K562 (cell line): ENCODE results near the gene LTO1. TPM values are rescaled to one million over a fixed set of nuclear protein-coding genes. Genes with fewer than 3 reads are reported as not detected.
A peak's percentile ranks its signal among the peaks of the same experiment; 100 is the strongest.
"Not testable (repeated sequence)": the region's sequence is repeated elsewhere in the genome, so short reads cannot be mapped to it uniquely, and the experiment has no call there.

ENCODE experiments used
- ATAC-seq: fragments of 200-7000 bp; cut with Tn5 transposase; 3 replicates; pipeline ENCODE4 v1.9.1; 2020; ENCODE audit warnings: moderate library complexity
- BruUV-seq: library from RNA; stranded (reverse); fragments of 400-500 nt; replicated peaks from 2 replicates; lab custom pipeline; 2021; lab: Mats Ljungman, UMichigan
- CTCF ChIA-PET: fragments of 300-600 bp; formaldehyde crosslinking; extraction: SDS; loops from one replicate; lab custom pipeline; 2021; ENCODE audit warnings: low intra/inter-chr PET ratio; lab: Yijun Ruan, JAX
- POLR2A ChIA-PET: fragments of 300-600, 350-650 bp; sonication (Branson Sonifier 250); formaldehyde crosslinking; extraction: SDS; loops from one replicate; lab custom pipeline; 2021; ENCODE audit warnings: antibody characterized with exemption, inconsistent platforms; lab: Yijun Ruan, JAX
- DNase-seq, 4 experiments: peaks; one replicate each; pipeline versions ENCODE4 v3.0.0 to v3.0.0-alpha.2; 2011 to 2018; ENCODE audit warnings: low spot score in 3 of 4, mixed read lengths in 3 of 4; ENCODE audit errors: extremely low read depth in 1 of 4
- FAIRE-seq: peaks from 2 replicates; lab custom pipeline; 2011; peaks lifted over from hg19 to GRCh38; lab: Jason Lieb, UNC
- H2AFZ ChIP-seq: 2 replicates; pipeline ENCODE4 v1.6.0; 2011; ENCODE audit warnings: low read depth, low read length, control low read depth, inconsistent platforms
- H3K27ac ChIP-seq: fragments of 200-600 bp; 3 replicates; pipeline ENCODE4 v1.8.0; 2011; ENCODE audit warnings: low read depth, mild to moderate bottlenecking, control low read depth, inconsistent platforms, low read length, moderate library complexity, mixed read lengths; ENCODE audit errors: extremely low read depth
- H3K27me3 ChIP-seq, 2 experiments: fragments of 300-600 bp in 1 of 2; 2 replicates in 1 of 2; 3 replicates in 1 of 2; pipeline versions ENCODE4 v1.6.0 to v1.8.0; 2011; ENCODE audit warnings: inconsistent platforms in 2 of 2, low read length in 2 of 2, mild to moderate bottlenecking in 1 of 2, mixed read lengths in 1 of 2, moderate library complexity in 1 of 2; ENCODE audit not compliant: control insufficient read depth in 2 of 2, insufficient read depth in 2 of 2
- H3K36me3 ChIP-seq: fragments of 300-600 bp; 3 replicates; pipeline ENCODE4 v1.8.0; 2011; ENCODE audit warnings: mild to moderate bottlenecking, low read length, inconsistent platforms; ENCODE audit not compliant: control insufficient read depth, insufficient read depth
- H3K4me1 ChIP-seq, 2 experiments: fragments of 200-600 bp in 1 of 2; replicated peaks in 1 of 2; 2 replicates in 1 of 2; 3 replicates in 1 of 2; pipeline versions ENCODE4 v1.5.1 to v1.8.0; 2011; ENCODE audit warnings: inconsistent platforms in 2 of 2, low read length in 2 of 2, mild to moderate bottlenecking in 1 of 2, mixed read lengths in 1 of 2, moderate library complexity in 1 of 2; ENCODE audit not compliant: control insufficient read depth in 2 of 2, insufficient read depth in 2 of 2
- H3K4me2 ChIP-seq: 2 replicates; pipeline ENCODE4 v1.6.1; 2011; ENCODE audit warnings: low read length, control low read depth, inconsistent platforms, mixed read lengths; ENCODE audit not compliant: insufficient read depth
- H3K4me3 ChIP-seq: fragments of 200-600 bp; sonication (generic), shearing (Covaris generic); 2 replicates; pipeline ENCODE4 v1.5.1; 2016; ENCODE audit warnings: control low read depth, inconsistent platforms
- H3K79me2 ChIP-seq: fragments of 200-600 bp; 3 replicates; pipeline ENCODE4 v1.8.0; 2011; ENCODE audit warnings: low read length, inconsistent platforms; ENCODE audit not compliant: control insufficient read depth, insufficient read depth
- H3K9ac ChIP-seq, 2 experiments: 2 replicates each; pipeline versions ENCODE4 v1.6.0 to v1.6.1; 2011; ENCODE audit warnings: low read depth in 2 of 2, low read length in 2 of 2, control low read depth in 1 of 2, inconsistent platforms in 1 of 2, mild to moderate bottlenecking in 1 of 2, mixed read lengths in 1 of 2; ENCODE audit not compliant: insufficient read depth in 1 of 2
- H3K9me1 ChIP-seq: one replicate; pipeline ENCODE4 v1.6.0; 2011; ENCODE audit warnings: inconsistent platforms, mild to moderate bottlenecking, low read length, moderate library complexity; ENCODE audit not compliant: control insufficient read depth, insufficient read depth
- H3K9me3 ChIP-seq: replicated peaks from 2 replicates; pipeline ENCODE4 v1.5.1; 2011; ENCODE audit warnings: low read depth, low read length, inconsistent platforms; ENCODE audit not compliant: control insufficient read depth, insufficient read depth
- H4K20me1 ChIP-seq: replicated peaks from 2 replicates; pipeline ENCODE4 v1.6.1; 2011; ENCODE audit warnings: low read length, inconsistent platforms, mixed read lengths; ENCODE audit not compliant: control insufficient read depth, insufficient read depth
- CBFA2T2 ChIP-seq: fragments of 450-650 bp; conservative IDR thresholded peaks from 2 replicates; pipeline ENCODE4 v1.6.1; 2017; ENCODE audit warnings: mild to moderate bottlenecking
- CBFA2T3 ChIP-seq: fragments of 450-650 bp; IDR thresholded peaks from 2 replicates; pipeline ENCODE4 v1.6.1; 2017
- ZNF146 ChIP-seq: IDR thresholded peaks from one replicate; pipeline ENCODE4 v1.6.1; 2018; ENCODE audit warnings: missing compliant biosample characterization; ENCODE audit not compliant: unreplicated experiment
- WGBS: fragments of 100-300 bp; shearing (Covaris generic); methylation state at CpG from one replicate; pipeline ENCODE4 v1.1.6; 2016; ENCODE audit warnings: low coverage, mixed read lengths; ENCODE audit not compliant: insufficient coverage; ENCODE audit errors: missing lambda C conversion rate; 5-methylcytosine and 5-hydroxymethylcytosine counted together
- in situ Hi-C: fragments of 300-500 bp; cut with MboI; formaldehyde crosslinking; loops from 4 replicates; pipeline ENCODE4 v1.15.0; 2018; ENCODE audit warnings: inconsistent platforms, mixed read lengths
- intact Hi-C: fragments of 100-400 bp; cut with micrococcal nuclease; formaldehyde crosslinking; loops from 2 replicates; pipeline ENCODE4 v1.14.2; 2022
- polyA plus RNA-seq, 8 experiments: library from polyadenylated mRNA; depleted of rRNA in 4 of 8; stranded (reverse) in 5 of 8; unstranded in 3 of 8; fragments of >200 nt; fragmentation: Nextera tagmentation in 2 of 8; fragmentation: Illumina TruSeq in 1 of 8; extraction: Ambion mirVana in 2 of 8; extraction: Trizol in 1 of 8; gene quantifications; 2 replicates each; pipeline versions ENCODE4 v1.2.1 to v1.2.3, GENCODE V29; 2011 to 2014; ENCODE audit warnings: inconsistent platforms in 1 of 8, missing spikeins in 1 of 8
- total RNA-seq, 7 experiments: library from RNA; depleted of rRNA in 6 of 7; stranded (reverse); fragments of >200 nt in 6 of 7; fragmentation: Illumina TruSeq in 2 of 7; extraction: Trizol in 2 of 7; gene quantifications; 2 replicates each; pipeline versions ENCODE4 v1.2.1 to v1.2.3, GENCODE V29; 2011 to 2021; ENCODE audit warnings: low replicate concordance in 1 of 7

LTO1 gene
- total and polyA plus RNA-seq, 9 of the 15 experiments (the other 6 are each of a cell fraction or from before 2014, with no cell fraction given), result 2.6 to 43.4 (median 19.1) TPM

GRCh38 chr11:69695995-69696394 lies 20.8 kb upstream of the LTO1 start:
- H3K9me1 ChIP-seq, H3K4me1 ChIP-seq, H3K27ac ChIP-seq, H4K20me1 ChIP-seq, in situ Hi-C loops, CTCF ChIA-PET, FAIRE-seq, H3K9ac ChIP-seq, ATAC-seq, H2AFZ ChIP-seq, H3K79me2 ChIP-seq, H3K36me3 ChIP-seq, DNase-seq, BruUV-seq, H3K9me3 ChIP-seq, intact Hi-C loops, H3K4me3 ChIP-seq, H3K4me2 ChIP-seq: not testable (repeated sequence)
- POLR2A ChIA-PET, result interaction anchor here (0.5 kb wide), 1 partner anchor 172 kb away, joined by 3 read pairs; no protein-coding TSS in a partner anchor
- peaks cover 28 to 43% of the 10 kb centered on the region in 2 experiments for H3K27me3 ChIP-seq
- 0% methylated on average over 5 of the region's 6 CpGs for WGBS

- intact Hi-C loops, result no loop called here
- no peak for FAIRE-seq
- WGBS, result 2% methylated on average over 7 of the region's 7 CpGs
Measured at GRCh38 chr11:69695581-69695980, 20.4 kb upstream of the LTO1 start.

More at GRCh38 chr11:69695581-69695980, 20.4 kb upstream of the LTO1 start:
- Histone ChIP-seq H3K9ac (no peak overlapping the region), H3K27me3 (peaks cover 28 to 43% of the 10 kb centered on the region in 2 experiments), H2AFZ (no peak overlapping the region), H3K4me3 (no peak overlapping the region), H4K20me1 (no peaks in the 10 kb centered on the region), H3K4me1 (peaks cover 2% of the 10 kb centered on the region in 2 experiments; a peak in 3 of 5 replicates), H3K27ac (no peak overlapping the region), H3K9me1 (no peaks in the 10 kb centered on the region), H3K79me2 (no peaks in the 10 kb centered on the region), H3K4me2 (no peak overlapping the region), H3K36me3 (no peaks in the 10 kb centered on the region), H3K9me3 (no peaks in the 10 kb centered on the region)
- CTCF ChIA-PET, result no interaction called here
- ATAC-seq (no peak), DNase-seq (no peak)
- TF ChIP-seq CBFA2T3 (peak; percentile 22; the same call in 1 of the 2 replicates), CBFA2T2 (0 out of 2 replicates have a peak, but pooled peaks have one; percentile 6), ZNF146 (CRISPR knock-in tag) (no peak)
- POLR2A ChIA-PET, result interaction anchor here (0.5 kb wide), 1 partner anchor 173 kb away, joined by 3 read pairs; no protein-coding TSS in a partner anchor
- no TSS peak for BruUV-seq
- in situ Hi-C loops, result no loop called here
